Measurements from ENCODE around the gene AGPAT3.

Gene AGPAT3

DNA sequence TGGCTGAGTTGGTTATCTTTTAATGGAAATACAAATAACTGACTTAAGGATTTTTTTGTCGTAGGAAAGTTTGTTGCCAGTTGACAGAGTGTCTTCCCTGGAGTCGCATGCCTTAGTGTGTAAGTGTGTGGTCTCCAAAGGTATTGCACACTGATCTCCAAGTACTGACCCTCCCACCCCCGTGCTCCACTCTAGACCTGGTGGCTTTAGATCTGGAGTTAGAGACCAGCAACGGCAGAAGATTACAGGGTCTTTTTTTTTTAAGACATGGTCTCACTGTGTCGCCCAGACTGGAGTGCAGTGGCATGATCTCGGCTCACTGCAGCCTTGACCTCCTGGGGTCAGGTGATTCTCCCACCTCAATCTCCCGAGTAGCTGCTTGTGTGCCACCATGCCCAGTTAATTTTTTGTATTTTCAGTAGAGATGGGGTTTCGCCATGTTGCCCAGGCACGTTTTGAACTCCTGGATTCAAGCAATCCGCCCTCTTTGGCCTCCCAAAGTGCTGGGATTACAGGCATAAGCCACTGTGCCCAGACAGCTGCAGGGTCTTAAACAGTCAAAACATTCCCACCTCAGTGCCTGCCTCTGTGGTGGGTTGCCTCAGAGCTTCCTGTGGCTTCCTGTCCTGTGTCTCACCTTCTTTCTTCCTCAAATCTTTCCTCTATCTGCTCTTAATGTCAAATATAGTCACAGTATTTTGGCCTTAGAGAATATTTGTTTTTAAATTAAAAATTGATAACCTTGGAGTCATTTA lies 154.0 kb downstream of the AGPAT3 start:
- no peak for DNase-seq (ENCODE audit: low read depth in 2 of 2)

DNA sequence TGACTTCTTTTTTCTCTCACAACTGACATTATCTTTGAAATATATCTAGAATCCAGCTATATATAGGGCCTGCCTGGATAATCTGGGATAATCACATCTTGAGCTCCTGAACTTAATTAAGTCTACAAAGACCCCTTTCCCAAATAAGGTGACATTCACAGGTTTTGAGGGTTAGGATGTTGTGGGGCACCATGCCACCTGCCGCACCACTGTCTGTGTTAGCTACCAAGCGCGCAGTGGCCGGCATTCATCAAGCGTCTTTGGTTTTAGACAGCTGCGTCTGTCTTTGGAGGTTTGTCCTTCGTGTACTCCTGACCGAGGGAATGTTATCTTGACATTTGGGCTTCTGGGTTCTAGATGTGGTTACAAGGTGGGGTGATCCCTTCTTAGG lies 154.5 kb downstream of the AGPAT3 start:
- no peak for DNase-seq (ENCODE audit: low read depth in 2 of 2)

DNA sequence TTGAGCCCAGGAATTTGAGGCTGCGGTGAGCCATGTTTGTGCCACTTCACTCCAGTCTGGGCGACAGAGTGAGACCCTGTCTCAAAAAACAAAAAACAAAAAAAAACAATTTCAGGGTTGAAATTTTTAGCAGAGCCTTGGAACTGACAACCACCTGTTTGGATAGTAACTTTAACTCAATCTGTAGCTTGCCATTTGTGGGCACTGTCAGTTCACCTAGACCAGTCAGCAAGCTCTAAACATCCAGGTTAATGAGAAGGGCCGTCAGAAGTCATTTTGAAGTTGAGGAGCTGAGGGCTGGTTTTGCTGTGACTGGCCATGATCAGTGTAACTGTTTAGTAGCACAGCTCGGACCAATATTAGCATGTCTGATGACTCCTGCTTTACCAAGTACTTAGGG lies 155.5 kb downstream of the AGPAT3 start:
- no peak for DNase-seq (ENCODE audit: low read depth in 2 of 2)

DNA sequence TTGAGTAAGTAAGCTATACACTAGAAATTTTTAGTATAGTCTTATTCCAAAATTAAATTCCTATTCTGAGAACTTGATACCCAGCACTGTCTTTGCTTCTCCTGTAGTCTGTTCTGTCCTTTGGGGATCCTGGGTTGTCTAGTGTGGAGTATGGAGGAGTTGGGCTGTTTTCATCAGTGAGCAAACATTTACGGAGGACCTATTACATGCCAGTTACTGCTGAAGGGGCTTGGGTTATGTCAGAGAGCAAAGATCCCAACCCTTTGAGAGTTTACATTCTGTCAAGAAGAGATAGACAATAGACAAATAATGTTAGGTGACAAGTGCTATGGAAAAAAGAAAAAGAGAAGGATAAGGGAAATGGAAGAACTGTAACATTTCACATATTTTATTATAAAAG lies 156.0 kb downstream of the AGPAT3 start:
- DNase-seq (ENCODE audit: low read depth in 2 of 2), result no peak

DNA sequence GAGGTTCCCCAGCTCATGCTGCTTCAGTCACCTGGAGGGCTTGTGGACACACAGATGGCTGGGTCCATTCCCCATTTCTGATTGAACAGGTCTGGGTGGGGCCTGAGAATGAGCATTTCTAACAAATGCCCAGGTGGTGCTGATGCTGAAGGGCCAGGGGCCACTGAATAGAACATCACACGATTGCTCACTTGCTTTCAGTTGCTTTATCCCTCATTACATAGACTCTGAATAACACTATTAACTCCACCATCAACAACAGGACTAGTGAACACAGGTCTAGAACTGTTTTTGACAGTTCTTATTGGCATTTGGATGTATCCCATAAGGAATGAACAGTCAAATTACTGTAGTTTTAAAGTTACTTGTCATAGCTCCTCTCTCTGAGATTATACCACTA lies 159.2 kb downstream of the AGPAT3 start:
- DNase-seq (ENCODE audit: low read depth in 2 of 2), result no peak

DNA sequence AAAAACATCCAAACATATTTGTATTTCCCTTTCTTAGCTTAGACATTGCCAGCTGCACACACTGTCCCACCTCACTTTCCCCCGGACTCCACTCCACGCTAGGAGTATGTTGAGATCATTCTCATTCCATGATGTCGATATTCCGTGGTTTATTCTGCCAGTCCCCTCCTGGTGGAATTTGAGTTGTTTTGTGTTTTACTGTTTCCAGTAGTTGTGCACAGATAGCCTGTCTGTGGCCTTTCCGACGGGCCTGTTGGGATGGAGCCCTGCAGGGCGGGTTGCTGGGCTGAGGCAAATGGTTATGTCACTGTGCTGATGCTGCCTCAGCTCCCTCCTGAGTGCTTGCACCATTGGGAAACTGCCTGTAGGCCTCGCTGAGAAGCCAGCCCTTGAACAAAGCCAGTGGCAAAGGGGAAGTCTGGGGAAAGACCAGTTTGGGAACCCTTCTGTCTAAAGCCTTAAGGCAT lies 159.9 kb downstream of the AGPAT3 start:
- DNase-seq (ENCODE audit: low read depth in 2 of 2), result no peak

DNA sequence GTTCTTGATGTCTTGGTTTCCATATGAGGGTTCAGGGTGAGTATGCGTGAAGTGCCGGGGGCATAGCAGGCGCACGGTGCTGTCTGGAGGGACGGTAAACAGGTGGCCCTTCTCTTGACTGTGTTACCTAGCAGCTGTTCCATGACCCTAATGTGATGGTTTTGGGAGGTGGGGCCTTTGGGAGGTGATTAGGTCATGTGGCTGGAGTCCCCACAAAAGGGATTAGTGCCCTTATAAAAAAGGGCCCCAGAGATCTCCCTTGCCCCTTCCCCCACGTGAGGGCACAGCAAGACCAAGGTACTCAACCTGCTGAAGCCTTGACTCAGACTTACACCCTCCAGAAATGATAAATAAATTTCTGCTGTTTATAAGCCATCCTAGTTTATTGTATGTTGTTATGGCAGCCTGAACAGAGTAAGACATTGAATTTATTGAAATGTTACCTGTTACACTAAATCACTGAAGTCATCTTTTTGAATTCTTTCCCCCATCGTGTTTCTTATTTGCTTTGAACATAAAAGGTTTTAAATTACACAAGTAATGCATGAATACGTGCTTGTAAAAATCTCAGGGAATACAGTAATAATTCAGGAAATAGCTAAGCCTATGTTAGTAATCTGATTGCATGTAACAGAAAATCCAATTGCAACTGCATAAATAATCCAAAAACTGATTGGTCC lies 162.7 kb downstream of the AGPAT3 start:
- DNase-seq (ENCODE audit: low read depth in 2 of 2), result no peak

DNA sequence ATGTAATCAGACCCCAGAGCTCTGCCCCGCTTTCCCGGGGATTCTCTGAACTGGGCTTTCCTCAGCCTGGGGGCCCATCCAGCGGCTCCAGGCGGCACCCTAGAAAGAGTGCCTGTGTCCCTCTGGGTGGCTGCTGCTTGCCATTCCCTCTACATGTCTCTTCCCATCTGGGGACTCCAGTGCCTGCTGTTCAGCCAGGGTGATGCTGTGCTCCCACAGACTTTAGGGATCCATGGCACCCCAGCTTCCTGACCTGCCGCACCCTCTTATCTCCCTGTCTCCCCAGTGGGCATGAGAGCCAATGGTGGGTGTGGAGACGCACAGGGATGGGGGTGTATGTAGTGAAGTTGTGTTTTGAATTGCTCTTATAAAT lies 163.2 kb downstream of the AGPAT3 start:
- no peak for DNase-seq (ENCODE audit: low read depth in 2 of 2)

DNA sequence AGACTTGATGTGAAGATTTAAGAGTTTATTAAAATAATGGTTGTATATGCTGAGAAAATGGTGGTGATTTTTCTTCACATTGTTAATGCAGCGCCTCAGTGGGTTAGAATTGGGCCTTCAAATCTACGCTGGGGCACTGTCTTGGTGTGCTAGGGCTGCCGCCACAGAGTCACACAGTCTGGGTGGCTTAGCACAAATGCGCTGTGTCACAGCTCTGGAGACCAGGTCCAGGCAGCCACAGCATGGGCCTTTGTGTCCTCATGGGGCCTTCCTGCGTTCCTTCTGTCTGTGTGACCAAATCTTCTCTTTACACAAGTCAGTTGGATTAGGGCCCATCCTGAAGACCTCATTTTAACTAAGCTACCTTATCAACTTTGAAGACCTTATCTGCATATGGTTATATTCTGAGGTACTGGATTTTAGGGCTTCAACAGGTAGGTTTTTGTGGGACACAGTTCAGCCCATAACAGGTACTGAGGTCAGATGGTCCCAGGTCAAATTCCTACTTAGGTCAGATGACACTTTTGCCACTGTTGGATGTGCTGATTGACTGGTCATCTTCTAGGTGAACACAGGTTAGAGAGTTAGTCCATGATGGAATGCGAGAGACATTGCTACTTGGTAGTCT lies 164.6 kb downstream of the AGPAT3 start:
- no peak for DNase-seq (ENCODE audit: low read depth in 2 of 2)

DNA sequence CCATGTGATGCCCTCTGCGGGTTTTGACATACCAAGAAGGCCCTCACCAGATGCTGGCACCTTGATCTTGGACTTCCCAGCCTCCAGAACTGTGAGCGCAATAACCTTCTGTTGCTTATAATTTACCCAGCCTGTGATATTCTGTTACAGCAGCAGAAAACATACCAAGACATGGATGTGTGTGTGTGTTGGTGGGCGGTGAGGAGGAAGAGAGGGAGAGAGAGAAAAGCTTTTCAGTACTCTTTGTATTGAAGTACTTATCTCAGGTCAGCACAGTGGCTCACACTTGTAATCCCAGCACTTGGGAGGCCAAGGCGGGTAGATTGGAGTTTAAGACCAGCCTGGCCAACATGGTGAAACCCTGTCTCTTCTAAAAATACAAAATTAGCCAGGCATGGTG lies 170.2 kb downstream of the AGPAT3 start:
- DNase-seq (ENCODE audit: low read depth in 2 of 2), result no peak
